ENCODE results near the gene C3orf18. TPM values are rescaled to one million over a fixed set of nuclear protein-coding genes. Genes with fewer than 3 reads are reported as not detected.

C3orf18 gene
- total and polyA plus RNA-seq, 9 of the 15 experiments (the other 6 are each of a cell fraction or from before 2014, with no cell fraction given), result 0.01 to 2.3 (median 0.94) TPM

DNA sequence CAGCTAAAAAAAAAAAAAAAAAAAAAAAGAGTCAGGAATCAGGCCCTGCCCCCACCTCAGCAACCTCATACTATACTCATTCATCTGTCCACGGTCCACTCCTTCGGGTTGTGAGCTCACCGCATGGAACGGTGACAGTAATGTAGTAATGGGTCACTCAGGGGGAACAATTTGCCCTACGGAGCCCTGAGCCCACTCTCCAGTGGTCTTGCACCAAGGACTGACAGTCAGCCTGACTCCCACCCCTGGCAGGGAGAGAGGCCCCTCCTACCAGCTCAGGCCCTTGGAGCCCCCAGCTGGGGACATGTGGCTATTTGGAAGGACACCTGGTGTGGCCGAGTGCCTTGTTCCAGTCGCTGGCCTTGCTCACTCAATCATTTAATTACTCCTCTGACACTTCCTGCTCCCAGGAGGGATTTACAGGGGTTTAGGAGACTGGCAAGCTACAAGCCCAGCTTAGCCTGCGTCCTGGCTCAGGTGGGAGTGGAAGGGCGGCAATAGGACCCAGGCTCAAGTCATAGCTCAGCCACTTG, 44.2 kb downstream of the C3orf18 start:
- in situ Hi-C loops (cut with MboI), result no loop called here
- peak; percentile 84 for TF ChIP-seq PRDM10 (IDR thresholded peaks at IDR 0.05; ENCODE audit: partially characterized antibody)
- TF ChIP-seq ZNF274 (IDR thresholded peaks at IDR 0.05; ENCODE audit: borderline replicate concordance, low read depth, low read length), result no peak
- TF ChIP-seq CREB5 (CRISPR knock-in tag; IDR thresholded peaks at IDR 0.05), result no peak
- peak; percentile 72 for TF ChIP-seq ZNF384 (IDR thresholded peaks at IDR 0.05; ENCODE audit: low read depth, low read length)
- TF ChIP-seq, protein P1, sequence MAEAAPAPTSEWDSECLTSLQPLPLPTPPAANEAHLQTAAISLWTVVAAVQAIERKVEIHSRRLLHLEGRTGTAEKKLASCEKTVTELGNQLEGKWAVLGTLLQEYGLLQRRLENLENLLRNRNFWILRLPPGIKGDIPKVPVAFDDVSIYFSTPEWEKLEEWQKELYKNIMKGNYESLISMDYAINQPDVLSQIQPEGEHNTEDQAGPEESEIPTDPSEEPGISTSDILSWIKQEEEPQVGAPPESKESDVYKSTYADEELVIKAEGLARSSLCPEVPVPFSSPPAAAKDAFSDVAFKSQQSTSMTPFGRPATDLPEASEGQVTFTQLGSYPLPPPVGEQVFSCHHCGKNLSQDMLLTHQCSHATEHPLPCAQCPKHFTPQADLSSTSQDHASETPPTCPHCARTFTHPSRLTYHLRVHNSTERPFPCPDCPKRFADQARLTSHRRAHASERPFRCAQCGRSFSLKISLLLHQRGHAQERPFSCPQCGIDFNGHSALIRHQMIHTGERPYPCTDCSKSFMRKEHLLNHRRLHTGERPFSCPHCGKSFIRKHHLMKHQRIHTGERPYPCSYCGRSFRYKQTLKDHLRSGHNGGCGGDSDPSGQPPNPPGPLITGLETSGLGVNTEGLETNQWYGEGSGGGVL (CRISPR knock-in tag; IDR thresholded peaks at IDR 0.05), result no peak
- no peak for TF ChIP-seq ZNF644 (tag; IDR thresholded peaks at IDR 0.05; ENCODE audit: low read depth)
- no peak for TF ChIP-seq ZNF79 (CRISPR knock-in tag; IDR thresholded peaks at IDR 0.05; ENCODE audit: low read depth)
- TF ChIP-seq ZNF280B (CRISPR knock-in tag; IDR thresholded peaks at IDR 0.05), result no peak
- no peak for TF ChIP-seq SMAD4 (CRISPR knock-in tag; conservative IDR thresholded peaks at IDR 0.05)
- TF ChIP-seq NR2F6 (CRISPR knock-in tag; IDR thresholded peaks at IDR 0.05), result no peak
- TF ChIP-seq, protein P2, sequence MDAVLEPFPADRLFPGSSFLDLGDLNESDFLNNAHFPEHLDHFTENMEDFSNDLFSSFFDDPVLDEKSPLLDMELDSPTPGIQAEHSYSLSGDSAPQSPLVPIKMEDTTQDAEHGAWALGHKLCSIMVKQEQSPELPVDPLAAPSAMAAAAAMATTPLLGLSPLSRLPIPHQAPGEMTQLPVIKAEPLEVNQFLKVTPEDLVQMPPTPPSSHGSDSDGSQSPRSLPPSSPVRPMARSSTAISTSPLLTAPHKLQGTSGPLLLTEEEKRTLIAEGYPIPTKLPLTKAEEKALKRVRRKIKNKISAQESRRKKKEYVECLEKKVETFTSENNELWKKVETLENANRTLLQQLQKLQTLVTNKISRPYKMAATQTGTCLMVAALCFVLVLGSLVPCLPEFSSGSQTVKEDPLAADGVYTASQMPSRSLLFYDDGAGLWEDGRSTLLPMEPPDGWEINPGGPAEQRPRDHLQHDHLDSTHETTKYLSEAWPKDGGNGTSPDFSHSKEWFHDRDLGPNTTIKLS (IDR thresholded peaks at IDR 0.05; ENCODE audit: borderline replicate concordance, low read depth), result no peak
- Histone ChIP-seq H3K27ac (ENCODE audit: extremely low read depth, low read depth, low read length) (no peak overlapping the region), H3K4me1 (replicated peaks in 1 of 2; ENCODE audit: control insufficient read depth in 2 of 2, insufficient read depth in 2 of 2, low read length in 2 of 2) (peaks cover 0 to 19% of the 10 kb centered on the region in 2 experiments; a peak in 3 of 5 replicates), H4K20me1 (replicated peaks; ENCODE audit: control insufficient read depth, insufficient read depth, low read length) (no peaks in the 10 kb centered on the region), H3K79me2 (ENCODE audit: control insufficient read depth, insufficient read depth, low read length) (no peaks in the 10 kb centered on the region), H3K9me1 (ENCODE audit: control insufficient read depth, insufficient read depth, low read length) (no peaks in the 10 kb centered on the region), H3K27me3 (ENCODE audit: control insufficient read depth in 2 of 2, insufficient read depth in 2 of 2, low read length in 2 of 2) (no peaks in the 10 kb centered on the region), H3K9me3 (replicated peaks; ENCODE audit: control insufficient read depth, insufficient read depth, low read depth, low read length) (no peaks in the 10 kb centered on the region), H3K36me3 (ENCODE audit: control insufficient read depth, insufficient read depth, low read length) (no peaks in the 10 kb centered on the region), H2AFZ (ENCODE audit: low read depth, low read length) (no peak overlapping the region), H3K4me2 (ENCODE audit: insufficient read depth, low read length) (no peak overlapping the region), H3K4me3 (no peak overlapping the region), H3K9ac (ENCODE audit: insufficient read depth in 1 of 2, low read depth in 2 of 2, low read length in 2 of 2) (0 out of 4 replicates have a peak overlapping the region, but pooled peaks of 1 of the 2 experiments have one; percentile 19)
- FAIRE-seq (no peak), ATAC-seq (no peak), DNase-seq (ENCODE audit: extremely low read depth in 1 of 4, low spot score in 3 of 4) (no peak)
- 45% methylated on average over 7 of the region's 9 CpGs for WGBS (ENCODE audit: insufficient coverage, low coverage, missing lambda C conversion rate)
- ChIA-PET CTCF (ENCODE audit: low intra/inter-chr PET ratio) (interaction anchor here (1.1 kb wide), 1 partner anchor 19 kb away, joined by 3 read pairs; no protein-coding TSS in a partner anchor), POLR2A (interaction anchor here (0.6 kb wide), 1 partner anchor 79 kb away, joined by 5 read pairs; no protein-coding TSS in a partner anchor)
- intact Hi-C loops (cut with micrococcal nuclease), result no loop called here
- BruUV-seq (replicated peaks), result no TSS peak
